Activated T-cell treated with anti-CD3 and anti-CD28 coated beads, Interleukin-2, amount 50 U/mL, for 1 hour (primary cell): ENCODE data around the gene ATP6AP1.

Source experiments
- DNase-seq: peaks from one replicate; pipeline ENCODE4 v3.0.0-alpha.2; 2020

The ATP6AP1 gene

DNA sequence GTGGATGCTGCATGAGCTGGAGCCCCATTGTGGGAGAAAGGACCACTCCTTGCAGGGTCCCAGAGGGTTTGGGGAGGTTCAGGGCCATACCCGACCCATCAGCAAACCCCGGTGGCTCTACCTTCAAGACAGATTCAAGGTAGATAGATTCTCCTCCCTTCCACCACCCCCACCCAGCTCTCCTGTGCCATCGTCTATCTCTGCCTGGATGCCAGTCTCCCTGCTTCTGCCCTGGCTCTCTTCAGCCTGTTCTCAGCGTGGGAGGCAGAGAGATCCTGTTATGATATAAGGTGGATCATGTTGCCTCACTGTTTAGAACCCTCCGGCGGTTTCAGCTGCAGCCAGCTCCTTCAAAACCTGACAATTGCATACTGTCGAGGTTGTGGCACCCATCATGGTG is 45.2 kb downstream of the ATP6AP1 start:
- DNase-seq, result no peak

DNA sequence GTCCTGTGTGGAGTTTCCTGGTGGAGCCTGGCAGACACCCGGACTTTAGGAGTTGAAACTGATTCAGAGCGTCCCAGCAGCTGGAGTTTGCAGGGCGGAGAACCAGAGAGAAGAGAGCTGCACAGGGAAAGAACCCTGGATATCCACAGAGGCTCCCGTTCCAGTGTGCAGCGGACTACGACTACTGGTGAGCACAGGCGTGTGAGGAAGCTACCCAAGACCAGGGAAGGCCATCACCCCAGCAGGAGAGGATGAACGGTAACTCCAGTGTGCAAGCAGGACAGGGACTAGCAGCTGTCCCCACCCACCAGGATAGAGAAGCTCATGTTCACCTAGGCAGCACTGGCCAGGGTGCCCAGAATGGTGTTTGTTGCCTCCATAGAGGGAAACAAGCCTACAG is 48.3 kb downstream of the ATP6AP1 start:
- no peak for DNase-seq

DNA sequence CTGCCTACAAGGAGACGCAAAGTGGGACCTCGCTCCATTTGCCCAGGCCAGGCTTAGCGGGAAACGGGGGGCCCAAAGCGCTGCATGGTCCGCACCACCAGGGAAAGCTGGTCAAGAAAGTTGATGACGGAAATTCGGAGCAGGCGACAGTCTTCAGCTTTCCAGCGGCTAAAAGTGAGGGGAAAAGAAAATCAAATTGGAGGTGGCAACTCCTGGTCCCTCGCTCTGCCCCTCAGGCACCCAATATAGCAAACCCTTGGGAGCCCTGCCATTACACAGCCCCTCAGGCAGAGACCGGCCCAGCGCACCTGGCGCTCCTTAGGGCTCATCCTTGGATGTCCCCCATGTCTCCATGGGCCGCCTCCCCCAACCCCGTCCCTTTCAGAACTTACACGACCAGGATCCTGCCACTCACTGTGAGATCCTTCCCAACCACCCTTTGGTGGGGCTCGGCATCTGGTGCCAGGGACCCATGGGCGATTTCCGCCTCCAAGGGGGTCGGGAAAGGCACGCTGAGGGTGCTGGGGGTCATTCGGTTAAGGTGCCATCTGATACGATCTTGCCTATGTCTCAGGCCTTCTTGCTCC is 49.5 kb downstream of the ATP6AP1 start:
- no peak for DNase-seq

DNA sequence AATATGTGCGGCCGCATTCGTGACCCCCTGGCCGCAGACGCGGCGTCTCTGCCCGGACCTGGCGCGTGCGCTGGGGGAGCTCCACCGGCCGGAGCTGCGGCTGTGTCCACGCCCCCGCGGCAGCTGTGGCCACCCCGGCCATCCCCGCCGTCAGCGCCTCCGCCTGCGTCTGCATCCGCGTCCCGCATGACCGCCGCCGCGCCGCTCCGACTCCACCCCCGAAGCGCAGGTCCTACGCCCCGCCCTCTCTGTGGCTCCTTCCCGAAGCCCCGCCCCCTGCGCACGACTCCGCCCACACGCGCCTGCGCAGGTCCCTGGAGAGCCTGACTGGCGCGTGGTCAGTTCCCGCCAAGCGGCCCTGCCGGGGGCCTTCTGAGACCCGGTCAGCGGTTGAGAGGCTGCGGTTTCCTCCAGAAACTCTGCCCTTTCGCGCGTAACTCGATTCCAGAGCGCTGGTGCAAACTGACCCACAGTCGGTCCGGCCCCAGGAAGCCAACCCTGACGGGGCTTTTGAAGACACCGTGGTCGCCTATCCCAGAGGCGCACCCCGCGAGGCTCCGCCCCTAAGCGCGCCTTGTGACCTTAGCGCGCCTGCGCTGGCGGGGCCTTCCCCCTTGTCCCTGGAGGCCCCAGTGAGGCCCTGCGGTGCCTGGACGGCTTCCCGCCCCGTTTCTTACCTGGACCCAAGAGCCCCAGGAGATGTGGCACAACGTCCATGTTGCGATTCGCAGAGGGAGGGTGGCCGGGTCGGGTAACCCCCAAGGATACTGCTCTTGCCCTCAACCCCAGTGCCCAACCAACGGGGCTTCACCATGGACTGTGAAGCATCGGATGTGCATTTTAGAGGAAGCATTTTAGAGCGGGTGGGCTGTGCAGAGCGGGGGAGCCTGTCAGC is 50.5 kb downstream of the ATP6AP1 start, which contains the start of gene LAGE3:
LAGE3 (minus strand) TSS at position 554 of the 895 bp plus-strand sequence; CDS start at position 188, 366 bp downstream.
- peak; percentile 96 for DNase-seq

DNA sequence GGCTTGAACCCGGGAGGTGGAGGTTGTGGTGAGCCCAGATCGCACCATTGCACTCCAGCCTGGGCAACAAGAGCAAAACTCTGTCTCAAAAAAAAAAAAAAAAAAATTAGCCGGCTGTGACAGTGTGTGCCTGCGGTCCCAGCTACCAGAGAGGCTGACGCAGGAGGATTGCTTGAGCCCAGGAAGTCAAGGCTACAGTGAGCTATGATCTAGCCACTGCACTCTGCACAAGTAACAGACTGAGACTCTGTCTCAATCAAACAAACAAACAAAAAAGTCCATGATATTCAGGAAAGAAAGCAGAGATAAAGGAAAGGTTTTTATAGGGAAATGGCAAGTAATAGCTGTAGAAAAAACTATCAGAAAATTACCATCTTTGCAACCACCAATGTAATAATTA is 52.7 kb downstream of the ATP6AP1 start:
- no peak for DNase-seq

DNA sequence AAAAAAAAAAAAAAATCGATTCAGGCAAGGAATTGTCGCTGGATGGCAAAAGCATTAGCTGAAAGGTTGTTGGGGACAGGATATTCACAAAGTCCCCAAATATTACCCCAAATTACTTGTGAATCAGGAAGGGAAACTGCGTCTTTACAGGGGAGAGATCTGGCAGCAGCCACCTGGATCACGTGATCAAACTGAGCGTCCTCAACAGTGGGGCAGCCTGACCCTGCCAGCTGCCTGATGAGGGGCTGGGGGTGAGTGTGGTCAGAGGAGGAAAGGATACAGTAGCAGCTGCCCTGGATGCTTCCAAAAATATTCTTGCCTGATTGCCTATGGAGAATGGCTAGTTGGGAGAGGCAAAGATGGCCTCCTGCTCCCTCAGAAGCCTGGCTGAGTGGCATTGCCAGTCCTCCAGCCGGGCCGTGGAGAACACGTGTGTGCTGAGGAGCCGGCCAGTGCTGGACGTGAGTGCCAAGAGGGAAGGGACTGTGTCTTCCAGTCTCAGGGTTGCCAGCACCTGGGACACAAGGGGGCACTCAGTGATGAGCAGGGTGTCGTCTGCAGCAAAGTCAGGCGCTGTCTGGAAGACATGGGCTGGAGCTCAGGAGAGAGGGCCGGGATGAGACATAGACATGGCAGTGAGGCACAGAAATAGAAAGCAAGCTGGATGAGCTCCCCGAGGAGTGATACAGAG is 53.6 kb downstream of the ATP6AP1 start:
- DNase-seq, result no peak

DNA sequence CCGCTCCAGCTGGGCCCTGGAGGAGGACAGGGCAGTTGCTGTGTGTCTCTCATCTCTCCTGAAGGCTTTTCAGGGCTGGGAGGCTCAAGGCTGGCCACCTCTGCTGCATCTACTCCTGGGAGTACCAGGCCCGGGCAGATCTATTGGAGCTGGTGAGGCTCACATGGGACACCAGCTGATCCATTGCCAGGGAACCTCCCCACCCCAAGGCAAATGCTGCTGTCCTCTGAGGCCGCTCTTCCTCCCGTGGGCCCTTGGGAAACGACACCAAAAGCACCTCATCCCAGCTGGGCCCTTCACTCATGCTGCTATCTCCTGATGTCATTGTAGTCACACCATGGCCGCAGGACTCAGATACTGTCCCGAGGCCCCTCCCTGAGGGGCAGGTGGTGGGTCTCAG is 54.3 kb downstream of the ATP6AP1 start:
- DNase-seq, result no peak

DNA sequence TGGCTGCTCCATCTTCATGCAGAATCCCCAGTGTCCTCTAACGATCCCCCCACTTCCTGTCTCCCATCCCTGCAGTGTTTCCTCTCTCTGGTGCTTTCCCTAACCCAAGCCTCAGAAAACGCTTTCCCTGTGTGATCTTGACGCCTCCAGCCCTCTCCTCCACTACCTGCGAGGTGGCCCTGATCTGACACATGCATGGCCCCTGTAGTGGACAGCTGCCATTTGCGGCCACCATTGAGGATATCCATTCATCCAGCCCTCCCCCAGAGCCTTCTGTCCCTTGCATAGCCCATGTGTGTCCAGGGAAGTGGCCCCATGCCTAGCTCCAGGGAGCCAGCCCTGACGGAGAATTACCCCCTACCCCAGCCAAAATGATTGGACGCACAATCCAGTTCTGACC is 54.8 kb downstream of the ATP6AP1 start:
- DNase-seq, result no peak

DNA sequence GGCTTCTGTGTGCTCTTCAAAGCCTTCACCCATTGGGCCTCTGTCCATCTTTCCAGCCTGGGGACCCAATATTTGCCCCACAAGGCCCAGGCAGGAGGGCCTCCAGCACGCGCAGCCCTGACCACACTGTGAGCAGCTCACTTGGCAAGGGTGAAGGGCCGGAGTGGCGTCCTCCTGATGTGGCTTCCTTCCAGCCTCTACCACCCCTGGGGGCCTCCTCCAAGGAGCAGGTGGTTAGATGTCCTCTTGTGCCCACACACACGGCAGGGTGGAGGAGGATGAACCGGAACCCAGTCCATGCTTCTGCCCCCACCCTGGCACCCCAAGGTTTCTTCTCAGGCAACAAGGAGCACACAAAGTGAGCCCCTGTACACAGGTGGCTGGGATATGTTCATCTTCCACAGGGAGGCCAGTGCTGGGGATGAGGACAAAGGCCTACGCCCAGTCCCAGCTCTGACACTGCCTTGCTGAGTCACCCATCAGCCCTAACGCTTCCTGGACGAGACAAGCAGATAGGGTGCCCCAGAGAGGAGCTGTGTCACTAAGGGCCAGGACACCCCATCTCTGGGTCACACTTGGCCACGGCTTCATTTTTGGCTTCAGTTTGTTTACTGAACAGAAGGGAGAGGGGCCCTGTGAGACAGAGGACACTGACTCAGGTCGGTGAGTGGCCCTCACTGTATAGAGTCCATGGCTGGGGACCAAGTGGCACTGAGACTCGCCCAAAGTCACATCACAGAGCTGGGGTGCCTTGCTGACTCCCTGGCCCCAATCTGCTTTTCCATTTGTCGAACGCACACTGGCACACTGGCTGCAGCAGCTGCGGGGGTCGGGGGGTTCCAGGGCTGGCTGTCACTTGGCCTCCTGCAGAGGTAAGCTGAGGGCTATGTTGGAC is 56.0 kb downstream of the ATP6AP1 start:
- DNase-seq, result no peak

DNA sequence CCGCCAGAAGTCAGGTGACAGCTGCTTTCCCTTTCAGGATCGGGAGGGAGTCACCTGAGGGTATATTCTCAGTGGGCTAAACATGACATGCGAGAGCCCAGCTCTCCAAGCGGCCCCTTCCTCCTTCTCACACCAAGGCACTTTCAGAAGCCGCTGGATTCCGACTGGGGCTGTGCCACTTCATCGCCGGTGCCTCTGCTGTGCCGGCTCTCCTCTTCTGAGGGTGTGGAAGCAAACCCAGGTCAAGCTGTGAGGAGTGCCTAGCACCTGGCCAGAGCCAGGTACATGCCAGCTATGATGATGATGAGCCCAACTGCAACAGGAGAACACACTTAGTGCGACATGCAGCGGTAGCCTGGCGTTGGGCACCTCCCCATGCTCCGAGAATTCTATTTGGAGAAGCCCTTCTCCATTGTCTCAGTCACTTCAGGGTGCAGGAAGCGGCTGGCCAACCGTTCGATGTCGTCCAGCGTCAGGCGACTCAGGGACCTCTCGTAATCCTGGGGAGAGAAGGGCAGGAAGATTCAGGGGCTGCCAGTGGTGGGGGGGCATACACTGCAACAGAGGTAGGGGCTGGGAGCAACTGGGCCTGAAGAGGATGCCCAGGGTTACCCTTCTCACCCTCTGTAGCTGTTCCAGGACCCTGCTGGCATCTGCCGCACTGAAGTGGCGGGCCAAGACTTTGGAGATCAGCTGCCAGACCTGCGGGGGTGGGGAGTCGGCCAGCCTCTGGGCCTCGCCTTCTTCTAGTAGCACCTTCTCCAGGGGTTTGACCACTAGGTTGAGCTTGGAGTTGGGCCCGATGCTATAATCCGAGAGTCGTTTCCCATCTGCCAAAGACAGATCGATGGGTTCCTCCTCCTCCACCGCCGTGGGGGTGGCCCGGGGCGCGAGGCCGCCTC is 56.9 kb downstream of the ATP6AP1 start:
- no peak for DNase-seq

DNA sequence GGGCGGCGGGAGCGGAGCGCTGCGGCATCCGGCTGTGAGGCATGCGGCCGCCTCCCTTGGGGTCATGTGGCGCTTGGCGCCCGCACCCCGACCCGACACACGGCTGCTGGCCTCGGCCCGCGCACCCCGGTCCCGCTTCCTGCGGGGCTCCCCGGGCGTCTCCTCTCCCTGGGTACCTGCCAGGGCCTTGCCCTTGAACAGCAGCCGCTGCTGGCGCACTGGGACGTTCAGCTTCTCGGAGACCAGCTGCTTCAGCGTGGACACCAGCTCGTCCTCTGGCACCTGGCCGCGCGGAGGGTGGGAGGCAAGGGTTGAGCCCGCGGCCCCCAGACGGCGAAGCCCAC is 57.5 kb downstream of the ATP6AP1 start:
- DNase-seq, result peak; percentile 53
